OCI-LY1 (cell line): Measurements from ENCODE around the gene IRX2.

Source experiments
- H2AFZ ChIP-seq: fragments of 200-600 bp; sonication (generic), shearing (Covaris generic); 2 replicates; pipeline ENCODE4 v1.6.0; 2014; ENCODE audit warnings: antibody characterized with exemption, mild to moderate bottlenecking, low read length
- H3F3A ChIP-seq: fragments of 200-600 bp; sonication (generic), shearing (Covaris generic); 2 replicates; pipeline ENCODE4 v1.6.0; 2014; ENCODE audit warnings: mild to moderate bottlenecking, antibody characterized with exemption, low read length, moderate library complexity; ENCODE audit not compliant: insufficient read depth
- H3K27ac ChIP-seq: fragments of 200-600 bp; sonication (generic); 2 replicates; pipeline ENCODE4 v1.5.1; 2014; ENCODE audit warnings: low read length, mixed run types, mild to moderate bottlenecking, low read depth; ENCODE audit not compliant: poor library complexity, severe bottlenecking
- H3K27me3 ChIP-seq: fragments of 200-600 bp; sonication (generic); 2 replicates; pipeline ENCODE4 v1.6.0; 2014; ENCODE audit warnings: antibody characterized with exemption, mild to moderate bottlenecking, low read length, moderate library complexity; ENCODE audit not compliant: insufficient read depth
- H3K36me3 ChIP-seq: fragments of 200-600 bp; sonication (generic); 2 replicates; pipeline ENCODE4 v1.6.1; 2014; ENCODE audit warnings: mild to moderate bottlenecking, antibody characterized with exemption, low read length, moderate library complexity, mixed read lengths; ENCODE audit not compliant: insufficient read depth
- H3K4me1 ChIP-seq: fragments of 200-600 bp; sonication (generic); 2 replicates; pipeline ENCODE4 v1.5.1; 2014; ENCODE audit warnings: mild to moderate bottlenecking, low read length, moderate library complexity; ENCODE audit not compliant: insufficient read depth, severe bottlenecking
- H3K4me2 ChIP-seq: fragments of 200-600 bp; sonication (generic), shearing (Covaris generic); 2 replicates; pipeline ENCODE4 v1.6.1; 2014; ENCODE audit warnings: low read length
- H3K4me3 ChIP-seq: fragments of 200-600 bp; sonication (generic); 2 replicates; pipeline ENCODE4 v1.5.1; 2014; ENCODE audit warnings: low read length, low read depth, mild to moderate bottlenecking, mixed read lengths; ENCODE audit not compliant: poor library complexity, severe bottlenecking
- H3K79me2 ChIP-seq: fragments of 200-600 bp; shearing (Covaris generic); 2 replicates; pipeline ENCODE4 v1.6.1; 2016; ENCODE audit warnings: mixed run types, low read length, mixed read lengths; ENCODE audit not compliant: insufficient read depth
- H3K9ac ChIP-seq: fragments of 200-600 bp; sonication (generic), shearing (Covaris generic); 2 replicates; pipeline ENCODE4 v1.6.1; 2014; ENCODE audit warnings: mild to moderate bottlenecking, low read length, mixed read lengths
- H3K9me2 ChIP-seq: fragments of 200-600 bp; sonication (generic), shearing (Covaris generic); 2 replicates; pipeline ENCODE4 v1.6.1; 2014; ENCODE audit warnings: low read depth, mild to moderate bottlenecking, low read length, mixed read lengths
- H3K9me3 ChIP-seq: fragments of 200-600 bp; shearing (Covaris generic); 2 replicates; pipeline ENCODE4 v1.6.1; 2014; ENCODE audit warnings: low read length, mixed read lengths
- H4K20me1 ChIP-seq: fragments of 200-600 bp; sonication (generic), shearing (Covaris generic); 2 replicates; pipeline ENCODE4 v1.6.0; 2016; ENCODE audit warnings: mild to moderate bottlenecking, low read length; ENCODE audit not compliant: insufficient read depth
- EZH2 ChIP-seq: fragments of 200-600 bp; sonication (generic), shearing (Covaris generic); IDR thresholded peaks from 2 replicates; pipeline ENCODE4 v1.8.0; 2017; ENCODE audit warnings: borderline replicate concordance, mixed run types, mild to moderate bottlenecking, antibody characterized with exemption, low read length, moderate library complexity, mixed read lengths
- TF ChIP-seq, protein P1 (sequence below): fragments of 200-600 bp; sonication (generic), shearing (Covaris generic); IDR thresholded peaks from 2 replicates; pipeline ENCODE4 v1.5.1; 2017; ENCODE audit warnings: mild to moderate bottlenecking, antibody characterized with exemption, low read length, moderate library complexity, mixed read lengths

The IRX2 gene

DNA sequence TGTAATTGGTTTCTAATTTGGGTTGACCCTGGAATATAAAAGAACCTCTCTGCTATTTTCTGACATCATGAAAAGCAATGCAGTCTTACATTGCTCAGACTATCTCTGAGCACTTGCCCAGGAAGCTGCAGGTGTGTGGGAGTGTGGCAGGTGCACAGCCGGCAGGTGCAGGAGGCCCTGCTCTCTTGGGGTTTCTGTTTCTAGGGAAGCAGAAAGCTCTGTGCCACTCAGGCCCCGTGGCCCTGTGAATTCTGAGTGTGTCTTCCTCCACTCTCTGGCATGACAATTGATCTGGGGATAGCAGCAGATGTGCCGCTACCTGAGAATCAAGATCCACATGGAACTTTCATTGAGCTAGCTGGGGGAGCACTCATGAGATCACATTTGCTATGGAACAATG is 45.7 kb upstream of the IRX2 start:
- Histone ChIP-seq H3K36me3 (no peaks in the 10 kb centered on the region), H3K4me1 (no peaks in the 10 kb centered on the region), H3K79me2 (no peaks in the 10 kb centered on the region), H3K9me3 (no peaks in the 10 kb centered on the region), H3F3A (no peaks in the 10 kb centered on the region), H3K4me3 (no peak overlapping the region), H3K4me2 (no peak overlapping the region), H3K27me3 (no peaks in the 10 kb centered on the region), H3K9ac (no peak overlapping the region), H4K20me1 (no peaks in the 10 kb centered on the region), H3K27ac (no peak overlapping the region), H3K9me2 (no peaks in the 10 kb centered on the region), H2AFZ (no peak overlapping the region)
- TF ChIP-seq EZH2: no peak
- TF ChIP-seq, protein P1, sequence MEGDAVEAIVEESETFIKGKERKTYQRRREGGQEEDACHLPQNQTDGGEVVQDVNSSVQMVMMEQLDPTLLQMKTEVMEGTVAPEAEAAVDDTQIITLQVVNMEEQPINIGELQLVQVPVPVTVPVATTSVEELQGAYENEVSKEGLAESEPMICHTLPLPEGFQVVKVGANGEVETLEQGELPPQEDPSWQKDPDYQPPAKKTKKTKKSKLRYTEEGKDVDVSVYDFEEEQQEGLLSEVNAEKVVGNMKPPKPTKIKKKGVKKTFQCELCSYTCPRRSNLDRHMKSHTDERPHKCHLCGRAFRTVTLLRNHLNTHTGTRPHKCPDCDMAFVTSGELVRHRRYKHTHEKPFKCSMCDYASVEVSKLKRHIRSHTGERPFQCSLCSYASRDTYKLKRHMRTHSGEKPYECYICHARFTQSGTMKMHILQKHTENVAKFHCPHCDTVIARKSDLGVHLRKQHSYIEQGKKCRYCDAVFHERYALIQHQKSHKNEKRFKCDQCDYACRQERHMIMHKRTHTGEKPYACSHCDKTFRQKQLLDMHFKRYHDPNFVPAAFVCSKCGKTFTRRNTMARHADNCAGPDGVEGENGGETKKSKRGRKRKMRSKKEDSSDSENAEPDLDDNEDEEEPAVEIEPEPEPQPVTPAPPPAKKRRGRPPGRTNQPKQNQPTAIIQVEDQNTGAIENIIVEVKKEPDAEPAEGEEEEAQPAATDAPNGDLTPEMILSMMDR: no peak

DNA sequence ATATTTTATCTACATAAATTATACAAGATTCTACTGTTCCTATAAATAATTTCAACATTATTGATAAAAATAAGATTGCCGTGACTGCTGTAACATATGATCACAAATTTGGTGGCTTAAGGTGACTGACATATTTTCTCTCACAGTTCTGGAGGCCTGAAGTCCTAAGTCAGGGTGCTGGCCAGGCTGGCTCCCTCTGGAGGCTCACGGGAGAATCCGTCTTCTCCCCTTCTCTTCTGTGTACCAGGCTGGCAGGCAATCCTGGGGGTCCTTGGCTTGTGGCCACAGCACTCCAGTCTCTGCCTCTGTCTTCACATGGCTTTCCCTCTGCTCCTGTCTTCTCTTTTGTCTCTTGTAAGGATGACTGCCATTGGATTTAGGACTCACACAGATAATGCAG is 31.7 kb upstream of the IRX2 start:
- Histone ChIP-seq H4K20me1 (no peaks in the 10 kb centered on the region), H3K79me2 (no peaks in the 10 kb centered on the region), H3K9me2 (no peaks in the 10 kb centered on the region), H3K36me3 (no peaks in the 10 kb centered on the region), H3K27ac (no peak overlapping the region), H3F3A (no peaks in the 10 kb centered on the region), H2AFZ (no peak overlapping the region), H3K4me2 (no peak overlapping the region), H3K9me3 (no peaks in the 10 kb centered on the region), H3K9ac (no peak overlapping the region), H3K4me3 (no peak overlapping the region), H3K27me3 (no peaks in the 10 kb centered on the region), H3K4me1 (no peaks in the 10 kb centered on the region)
- TF ChIP-seq EZH2: no peak
- TF ChIP-seq, protein P1: peak; percentile 14; the same call in 1 of the 2 replicates

DNA sequence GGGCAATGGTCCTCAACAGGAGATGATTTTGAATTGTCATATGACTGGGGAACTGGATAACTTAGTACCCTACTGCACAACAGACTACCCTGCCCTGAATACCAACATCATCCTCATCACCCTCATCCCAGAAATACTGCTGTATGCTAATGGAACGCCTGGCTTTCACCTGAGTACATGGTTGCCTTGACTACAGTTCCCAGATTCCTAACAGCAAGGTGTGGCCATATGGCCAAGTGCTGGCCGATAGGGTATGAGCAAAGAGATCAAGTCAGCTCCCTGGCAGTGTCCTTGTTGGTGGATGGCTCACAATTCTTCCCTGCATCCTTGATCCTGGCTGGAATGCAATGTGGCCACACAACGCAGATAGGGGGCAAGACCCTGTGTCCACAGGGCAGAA is 31.2 kb upstream of the IRX2 start:
- Histone ChIP-seq H3K27me3 (no peaks in the 10 kb centered on the region), H3K27ac (no peak overlapping the region), H2AFZ (no peak overlapping the region), H4K20me1 (no peaks in the 10 kb centered on the region), H3K36me3 (no peaks in the 10 kb centered on the region), H3K4me3 (no peak overlapping the region), H3K4me2 (no peak overlapping the region), H3K4me1 (no peaks in the 10 kb centered on the region), H3K9me2 (no peaks in the 10 kb centered on the region), H3K79me2 (no peaks in the 10 kb centered on the region), H3F3A (no peaks in the 10 kb centered on the region), H3K9me3 (no peaks in the 10 kb centered on the region), H3K9ac (no peak overlapping the region)
- TF ChIP-seq, protein P1: no peak
- TF ChIP-seq EZH2: no peak
